HG02798 (cell line): Measurements from ENCODE around the gene GABBR2.
"Not testable (repeated sequence)": the region's sequence is repeated elsewhere in the genome, so short reads cannot be mapped to it uniquely, and the experiment has no call there.

Experiments used
- ATAC-seq: cut with Tn5 transposase; IDR thresholded peaks from one replicate; pipeline ENCODE4 v1.9.1; 2021; ENCODE audit warnings: mild to moderate bottlenecking; ENCODE audit not compliant: unreplicated experiment, poor library complexity

GABBR2 gene

GRCh38 chr9:98602839-98603500 lies 105.8 kb downstream of the GABBR2 start:
- ATAC-seq: no peak

- no peak for ATAC-seq
Observed at GRCh38 chr9:98600631-98601030, 108.1 kb downstream of the GABBR2 start.

- ATAC-seq: no peak
Observed at GRCh38 chr9:98599566-98600216, 109.0 kb downstream of the GABBR2 start.

- no peak for ATAC-seq
Observed at GRCh38 chr9:98598861-98599260, 109.9 kb downstream of the GABBR2 start.

GRCh38 chr9:98597236-98597771 lies 111.4 kb downstream of the GABBR2 start:
- no peak for ATAC-seq

- no peak for ATAC-seq
Observed at GRCh38 chr9:98596486-98596885, 112.2 kb downstream of the GABBR2 start.

- ATAC-seq: no peak
Observed at GRCh38 chr9:98594546-98595160, 114.1 kb downstream of the GABBR2 start.

- no peak for ATAC-seq
Observed at GRCh38 chr9:98593354-98594253, 115.1 kb downstream of the GABBR2 start.

GRCh38 chr9:98591696-98592095 lies 117.0 kb downstream of the GABBR2 start:
- no peak for ATAC-seq

GRCh38 chr9:98590101-98590500 lies 118.6 kb downstream of the GABBR2 start:
- ATAC-seq: no peak

- ATAC-seq: no peak
Observed at GRCh38 chr9:98589102-98589501, 119.6 kb downstream of the GABBR2 start.

GRCh38 chr9:98584853-98585438 lies 123.8 kb downstream of the GABBR2 start:
- ATAC-seq: not testable (repeated sequence)

GRCh38 chr9:98584059-98584458 lies 124.7 kb downstream of the GABBR2 start:
- ATAC-seq: no peak

- no peak for ATAC-seq
Observed at GRCh38 chr9:98583417-98583816, 125.3 kb downstream of the GABBR2 start.

GRCh38 chr9:98580956-98581355 lies 127.8 kb downstream of the GABBR2 start:
- ATAC-seq: no peak

GRCh38 chr9:98579700-98580099 lies 129.0 kb downstream of the GABBR2 start:
- ATAC-seq: no peak

GRCh38 chr9:98577446-98577845 lies 131.3 kb downstream of the GABBR2 start:
- no peak for ATAC-seq

- no peak for ATAC-seq
Observed at GRCh38 chr9:98576859-98577258, 131.9 kb downstream of the GABBR2 start.

GRCh38 chr9:98576354-98576753 lies 132.4 kb downstream of the GABBR2 start:
- no peak for ATAC-seq
